Neuronal stem cell (in vitro differentiated cells): ENCODE measurements around the gene FAR2.
"Not testable (repeated sequence)": the region's sequence is repeated elsewhere in the genome, so short reads cannot be mapped to it uniquely, and the experiment has no call there.

Experiments
- DNase-seq: peaks from one replicate; pipeline ENCODE4 v3.0.0-alpha.2; 2013; ENCODE audit warnings: low spot score
- H2AFZ ChIP-seq: one replicate; pipeline ENCODE4 v1.6.1; 2013; ENCODE audit warnings: mild to moderate bottlenecking, low read length, inconsistent platforms
- H2AK5ac ChIP-seq: 2 replicates; pipeline ENCODE4 v1.6.1; 2013; ENCODE audit warnings: low read depth, mild to moderate bottlenecking, inconsistent platforms, low read length, moderate library complexity, mixed read lengths
- H2BK120ac ChIP-seq: 2 replicates; pipeline ENCODE4 v1.6.1; 2013; ENCODE audit warnings: low read depth, mild to moderate bottlenecking, inconsistent platforms, low read length, moderate library complexity, mixed read lengths
- H2BK12ac ChIP-seq: one replicate; pipeline ENCODE4 v1.6.1; 2013; ENCODE audit warnings: low read length, inconsistent platforms
- H2BK15ac ChIP-seq: 2 replicates; pipeline ENCODE4 v1.6.1; 2013; ENCODE audit warnings: mild to moderate bottlenecking, low read length, inconsistent platforms, mixed read lengths
- H2BK5ac ChIP-seq: one replicate; pipeline ENCODE4 v1.6.1; 2013; ENCODE audit warnings: inconsistent platforms, mild to moderate bottlenecking, low read length, moderate library complexity
- H3K14ac ChIP-seq: one replicate; pipeline ENCODE4 v1.6.1; 2013; ENCODE audit warnings: low read length, inconsistent platforms
- H3K18ac ChIP-seq: 2 replicates; pipeline ENCODE4 v1.6.1; 2013; ENCODE audit warnings: low read length, inconsistent platforms
- H3K23ac ChIP-seq: 2 replicates; pipeline ENCODE4 v1.6.1; 2013; ENCODE audit warnings: low read depth, mild to moderate bottlenecking, mixed read lengths, low read length, inconsistent platforms; ENCODE audit not compliant: poor library complexity
- H3K27ac ChIP-seq: replicated peaks from 3 replicates; pipeline ENCODE4 v1.5.1; 2013; ENCODE audit warnings: low read length, inconsistent platforms
- H3K27me3 ChIP-seq, 3 experiments: 2 replicates each; pipeline ENCODE4 v1.6.1; 2013; ENCODE audit warnings: low read length in 3 of 3, mild to moderate bottlenecking in 2 of 3, inconsistent platforms in 1 of 3, low read depth in 1 of 3, mixed read lengths in 1 of 3, moderate library complexity in 1 of 3; ENCODE audit not compliant: control insufficient read depth in 3 of 3, insufficient read depth in 3 of 3
- H3K36me3 ChIP-seq, 2 donors: replicated peaks in 1 of 2; 2 replicates each; pipeline ENCODE4 v1.6.1; 2013; ENCODE audit warnings: low read length in 2 of 2; ENCODE audit not compliant: control insufficient read depth in 2 of 2, insufficient read depth in 2 of 2
- H3K4ac ChIP-seq: 2 replicates; pipeline ENCODE4 v1.6.1; 2013; ENCODE audit warnings: inconsistent platforms, mild to moderate bottlenecking, low read length, moderate library complexity
- H3K4me1 ChIP-seq, 2 donors: 1 replicate in 1 of 2; 2 replicates in 1 of 2; pipeline ENCODE4 v1.6.1; 2013; ENCODE audit warnings: low read length in 2 of 2, low read depth in 1 of 2; ENCODE audit not compliant: control insufficient read depth in 2 of 2, insufficient read depth in 1 of 2
- H3K4me2 ChIP-seq: one replicate; pipeline ENCODE4 v1.6.1; 2013; ENCODE audit warnings: mild to moderate bottlenecking, low read length, inconsistent platforms; ENCODE audit not compliant: insufficient read depth, poor library complexity, severe bottlenecking
- H3K4me3 ChIP-seq, 2 donors: 2 replicates each; pipeline ENCODE4 v1.5.1; 2013; ENCODE audit warnings: low read length in 2 of 2, mild to moderate bottlenecking in 2 of 2, inconsistent platforms in 1 of 2, moderate library complexity in 1 of 2
- H3K79me1 ChIP-seq: one replicate; pipeline ENCODE4 v1.6.1; 2013; ENCODE audit warnings: low read depth, mild to moderate bottlenecking, inconsistent platforms, low read length, moderate library complexity
- H3K9ac ChIP-seq: one replicate; pipeline ENCODE4 v1.6.1; 2013; ENCODE audit warnings: mild to moderate bottlenecking, low read depth, low read length, inconsistent platforms; ENCODE audit not compliant: poor library complexity
- H3K9me3 ChIP-seq, 2 donors: replicated peaks in 1 of 2; 2 replicates each; pipeline versions ENCODE3 to v1.6.1; 2013; ENCODE audit warnings: low read length in 2 of 2, mild to moderate bottlenecking in 2 of 2, inconsistent platforms in 1 of 2, low read depth in 1 of 2, mixed read lengths in 1 of 2, moderate library complexity in 1 of 2; ENCODE audit not compliant: control insufficient read depth in 2 of 2, insufficient read depth in 1 of 2
- H4K8ac ChIP-seq: one replicate; pipeline ENCODE4 v1.6.1; 2013; ENCODE audit warnings: low read depth, mild to moderate bottlenecking, inconsistent platforms, low read length, moderate library complexity
- H4K91ac ChIP-seq: one replicate; pipeline ENCODE4 v1.6.1; 2013; ENCODE audit warnings: low read length, low read depth, mild to moderate bottlenecking, inconsistent platforms; ENCODE audit not compliant: poor library complexity
- WGBS, 2 donors: extraction: QIAGEN DNeasy Blood & Tissue Kit; methylation state at CpG; one replicate each; pipeline ENCODE4 v1.1.7; 2013; ENCODE audit warnings: missing lambda C conversion rate in 2 of 2, mixed read lengths in 1 of 2; ENCODE audit not compliant: insufficient read length in 2 of 2, insufficient replicate concordance in 1 of 2; ENCODE audit errors: extremely low coverage in 2 of 2; 5-methylcytosine and 5-hydroxymethylcytosine counted together

The FAR2 gene

GRCh38 chr12:29290475-29290874 lies 141.4 kb downstream of the FAR2 start:
- not testable (repeated sequence) for H3K9ac ChIP-seq, H3K27me3 ChIP-seq, H2AK5ac ChIP-seq, H3K27ac ChIP-seq, H4K8ac ChIP-seq, H3K79me1 ChIP-seq, H3K4me1 ChIP-seq, H3K14ac ChIP-seq, H3K23ac ChIP-seq, H2BK12ac ChIP-seq, H2BK120ac ChIP-seq, H3K18ac ChIP-seq, H3K9me3 ChIP-seq, H3K4me2 ChIP-seq, H2BK5ac ChIP-seq, H3K36me3 ChIP-seq, H4K91ac ChIP-seq, DNase-seq, H3K4me3 ChIP-seq, H3K4ac ChIP-seq, H2BK15ac ChIP-seq, H2AFZ ChIP-seq

GRCh38 chr12:29291226-29291625 lies 142.1 kb downstream of the FAR2 start:
- H3K27ac ChIP-seq, result no peak overlapping the region

GRCh38 chr12:29299633-29300032 lies 150.6 kb downstream of the FAR2 start:
- Histone ChIP-seq H3K4ac (no peak overlapping the region), H3K79me1 (peaks cover 3% of the 10 kb centered on the region), H2BK12ac (no peak overlapping the region), H2BK15ac (no peak overlapping the region), H3K4me1 (peaks cover 0 to 2% of the 10 kb centered on the region in 2 donors), H3K9ac (no peak overlapping the region), H2BK120ac (no peak overlapping the region), H4K91ac (no peak overlapping the region), H2AFZ (no peak overlapping the region), H3K23ac (no peak overlapping the region), H2AK5ac (no peak overlapping the region), H3K4me2 (no peak overlapping the region), H3K14ac (no peak overlapping the region), H4K8ac (no peak overlapping the region), H3K9me3 (no peaks in the 10 kb centered on the region), H3K18ac (no peak overlapping the region), H3K4me3 (no peak overlapping the region), H3K27ac (no peak overlapping the region), H3K36me3 (no peaks in the 10 kb centered on the region), H2BK5ac (no peak overlapping the region), H3K27me3 (no peaks in the 10 kb centered on the region)
- DNase-seq, result no peak
- WGBS, 2 donors, result no CpG with 5 or more reads among the region's 2 CpGs

More at GRCh38 chr12:29291226-29291625, 142.1 kb downstream of the FAR2 start:
- Histone ChIP-seq H3K4me2 (no peak overlapping the region), H3K23ac (no peak overlapping the region), H2AFZ (no peak overlapping the region), H3K36me3 (no peaks in the 10 kb centered on the region), H4K8ac (no peak overlapping the region), H3K4me1 (peaks cover 0 to 1% of the 10 kb centered on the region in 2 donors), H3K18ac (no peak overlapping the region), H3K79me1 (no peaks in the 10 kb centered on the region), H2BK12ac (no peak overlapping the region), H3K4ac (no peak overlapping the region), H2BK120ac (no peak overlapping the region), H3K4me3 (no peak overlapping the region), H2BK15ac (no peak overlapping the region), H3K9me3 (no peaks in the 10 kb centered on the region), H4K91ac (no peak overlapping the region), H2AK5ac (no peak overlapping the region), H3K9ac (no peak overlapping the region), H2BK5ac (no peak overlapping the region), H3K14ac (no peak overlapping the region), H3K27me3 (no peaks in the 10 kb centered on the region)
- no CpG with 5 or more reads among the region's 3 CpGs for WGBS, 2 donors
- DNase-seq, result no peak

- Histone ChIP-seq H3K4me3 (no peak overlapping the region), H3K23ac (no peak overlapping the region), H3K9ac (no peak overlapping the region), H3K4ac (no peak overlapping the region), H3K4me1 (peaks cover 0 to 2% of the 10 kb centered on the region in 2 donors), H3K9me3 (no peaks in the 10 kb centered on the region), H2AFZ (no peak overlapping the region), H2BK120ac (no peak overlapping the region), H2AK5ac (no peak overlapping the region), H2BK12ac (no peak overlapping the region), H2BK5ac (no peak overlapping the region), H3K18ac (no peak overlapping the region), H4K91ac (no peak overlapping the region), H3K27ac (no peak overlapping the region), H3K36me3 (no peaks in the 10 kb centered on the region), H3K79me1 (peaks cover 3% of the 10 kb centered on the region), H3K27me3 (no peaks in the 10 kb centered on the region), H3K4me2 (no peak overlapping the region), H4K8ac (no peak overlapping the region), H3K14ac (no peak overlapping the region), H2BK15ac (no peak overlapping the region)
- WGBS, 2 donors, result no CpG with 5 or more reads among the region's 3 CpGs
- DNase-seq, result no peak
Measured at GRCh38 chr12:29301114-29301513, 152.0 kb downstream of the FAR2 start.
